Astrocyte (in vitro differentiated cells and primary cell): ENCODE results near the gene EFCAB6. TPM values are rescaled to one million over a fixed set of nuclear protein-coding genes. Genes with fewer than 3 reads are reported as not detected.

Experiments used
- DNase-seq: peaks from one replicate; pipeline ENCODE4 v3.0.0-alpha.2; 2010; ENCODE audit warnings: low read depth
- FAIRE-seq: peaks from 2 replicates; lab custom pipeline; 2011; peaks lifted over from hg19 to GRCh38; lab: Jason Lieb, UNC
- H2AFZ ChIP-seq: 2 replicates; pipeline ENCODE4 v1.6.0; 2012; ENCODE audit warnings: low read depth, low read length, inconsistent platforms
- H3K27ac ChIP-seq: 2 replicates; pipeline ENCODE4 v1.5.1; 2011; ENCODE audit warnings: low read depth, low read length, inconsistent platforms
- H3K27me3 ChIP-seq: 2 replicates; pipeline ENCODE4 v1.6.0; 2011; ENCODE audit warnings: low read length, inconsistent platforms; ENCODE audit not compliant: insufficient read depth
- H3K36me3 ChIP-seq: 2 replicates; pipeline ENCODE4 v1.5.1; 2011; ENCODE audit warnings: low read length, inconsistent platforms; ENCODE audit not compliant: insufficient read depth
- H3K4me1 ChIP-seq: 2 replicates; pipeline ENCODE4 v1.5.1; 2011; ENCODE audit warnings: low read length, inconsistent platforms; ENCODE audit not compliant: insufficient read depth
- H3K4me2 ChIP-seq: 2 replicates; pipeline ENCODE4 v1.6.0; 2012; ENCODE audit warnings: low read length, inconsistent platforms
- H3K4me3 ChIP-seq: 2 replicates; pipeline ENCODE4 v1.5.1; 2011; ENCODE audit warnings: low read depth, mild to moderate bottlenecking, low read length, inconsistent platforms; ENCODE audit not compliant: insufficient read depth
- H3K79me2 ChIP-seq: 2 replicates; pipeline ENCODE4 v1.6.0; 2012; ENCODE audit warnings: mild to moderate bottlenecking, low read length, inconsistent platforms; ENCODE audit not compliant: insufficient read depth
- H3K9ac ChIP-seq: 2 replicates; pipeline ENCODE4 v1.6.0; 2012; ENCODE audit warnings: mild to moderate bottlenecking, low read length, inconsistent platforms
- H3K9me3 ChIP-seq: 2 replicates; pipeline ENCODE4 v1.5.1; 2012; ENCODE audit warnings: low read depth, mild to moderate bottlenecking, low read length, inconsistent platforms; ENCODE audit not compliant: insufficient read depth
- H4K20me1 ChIP-seq: 2 replicates; pipeline ENCODE4 v1.6.0; 2012; ENCODE audit warnings: low read length, inconsistent platforms; ENCODE audit not compliant: insufficient read depth
- H3K27ac Mint-ChIP-seq: one replicate; pipeline ENCODE4 v1.8.0; 2021; ENCODE audit warnings: mild to moderate bottlenecking, mixed read lengths; ENCODE audit not compliant: unreplicated experiment
- H3K27me3 Mint-ChIP-seq: one replicate; pipeline ENCODE4 v1.8.0; 2021; ENCODE audit warnings: low read depth, mixed read lengths; ENCODE audit not compliant: unreplicated experiment
- H3K36me3 Mint-ChIP-seq: one replicate; pipeline ENCODE4 v1.8.0; 2021; ENCODE audit warnings: low read depth, mixed read lengths; ENCODE audit not compliant: unreplicated experiment
- H3K4me1 Mint-ChIP-seq: one replicate; pipeline ENCODE4 v1.8.0; 2021; ENCODE audit warnings: low read depth, mixed read lengths; ENCODE audit not compliant: unreplicated experiment
- H3K4me3 Mint-ChIP-seq: one replicate; pipeline ENCODE4 v1.8.0; 2021; ENCODE audit warnings: mild to moderate bottlenecking, moderate library complexity, mixed read lengths; ENCODE audit not compliant: unreplicated experiment
- H3K9me3 Mint-ChIP-seq: one replicate; pipeline ENCODE4 v1.8.0; 2021; ENCODE audit warnings: mild to moderate bottlenecking, mixed read lengths; ENCODE audit not compliant: unreplicated experiment
- EZH2 ChIP-seq: IDR thresholded peaks from 2 replicates; pipeline ENCODE4 v1.6.1; 2012; ENCODE audit warnings: mild to moderate bottlenecking, low read length, inconsistent platforms; ENCODE audit not compliant: insufficient read depth
- total RNA-seq: library from RNA; stranded (reverse); gene quantifications from 2 replicates; pipeline ENCODE4 v1.2.1, GENCODE V29; 2021
- TF ChIP-seq, protein P1 (sequence below): IDR thresholded peaks from 2 replicates; pipeline ENCODE4 v1.5.1; 2011; ENCODE audit warnings: low read depth, mild to moderate bottlenecking, inconsistent platforms, low read length, moderate library complexity; ENCODE audit not compliant: insufficient read depth

EFCAB6 gene
- total RNA-seq, 1 donor from 2014 or later, result 1.2 TPM

DNA sequence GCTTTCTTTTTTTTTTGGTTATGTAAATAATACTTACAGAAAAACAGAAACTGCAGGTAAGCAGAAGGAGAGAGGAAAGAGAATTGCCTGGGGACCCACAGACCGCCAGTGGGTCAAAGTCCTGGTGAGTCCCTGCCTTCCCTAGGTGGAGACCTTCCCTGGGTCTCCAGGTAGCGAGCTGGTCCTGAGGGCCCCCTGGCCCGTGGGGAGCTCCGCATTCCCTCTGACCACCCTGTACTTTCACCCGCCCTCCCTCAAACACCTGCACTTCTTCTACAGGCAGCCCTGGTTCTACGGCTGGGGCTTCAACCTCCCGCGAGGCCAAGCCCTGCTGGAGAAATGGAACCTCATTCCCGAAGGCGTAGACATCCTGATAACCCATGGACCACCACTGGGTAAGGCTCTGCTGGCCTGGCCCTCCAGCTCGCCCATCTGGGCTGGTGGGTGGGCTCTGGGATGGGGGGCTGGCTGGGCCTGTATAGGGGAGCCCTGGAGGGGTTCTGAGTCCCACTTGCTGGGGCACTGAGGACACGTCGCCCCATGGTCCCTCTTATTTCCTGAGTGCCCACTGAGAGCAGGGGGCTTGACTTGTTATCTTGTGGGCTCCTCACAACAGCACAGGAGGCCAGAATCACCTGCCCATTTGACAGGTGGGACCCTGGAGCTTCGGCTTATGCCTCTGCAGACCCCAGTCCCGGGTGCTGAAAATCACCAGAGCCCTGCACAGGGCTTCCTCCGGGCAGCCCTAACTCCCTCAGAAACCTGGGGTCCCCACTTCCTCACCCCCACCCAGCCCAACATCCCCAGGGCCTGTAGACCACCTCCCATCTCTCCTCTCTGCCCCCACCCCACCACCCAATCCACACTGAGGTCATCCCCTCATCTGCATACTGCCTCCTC lies 313.9 kb downstream of the EFCAB6 start:
- Mint-ChIP-seq H3K4me3 (no peak overlapping the region), H3K4me1 (no peaks in the 10 kb centered on the region), H3K9me3 (no peaks in the 10 kb centered on the region), H3K27ac (no peak overlapping the region), H3K27me3 (peaks cover 27% of the 10 kb centered on the region), H3K36me3 (no peaks in the 10 kb centered on the region)
- FAIRE-seq (no peak), DNase-seq (no peak)
- TF ChIP-seq, protein P1, sequence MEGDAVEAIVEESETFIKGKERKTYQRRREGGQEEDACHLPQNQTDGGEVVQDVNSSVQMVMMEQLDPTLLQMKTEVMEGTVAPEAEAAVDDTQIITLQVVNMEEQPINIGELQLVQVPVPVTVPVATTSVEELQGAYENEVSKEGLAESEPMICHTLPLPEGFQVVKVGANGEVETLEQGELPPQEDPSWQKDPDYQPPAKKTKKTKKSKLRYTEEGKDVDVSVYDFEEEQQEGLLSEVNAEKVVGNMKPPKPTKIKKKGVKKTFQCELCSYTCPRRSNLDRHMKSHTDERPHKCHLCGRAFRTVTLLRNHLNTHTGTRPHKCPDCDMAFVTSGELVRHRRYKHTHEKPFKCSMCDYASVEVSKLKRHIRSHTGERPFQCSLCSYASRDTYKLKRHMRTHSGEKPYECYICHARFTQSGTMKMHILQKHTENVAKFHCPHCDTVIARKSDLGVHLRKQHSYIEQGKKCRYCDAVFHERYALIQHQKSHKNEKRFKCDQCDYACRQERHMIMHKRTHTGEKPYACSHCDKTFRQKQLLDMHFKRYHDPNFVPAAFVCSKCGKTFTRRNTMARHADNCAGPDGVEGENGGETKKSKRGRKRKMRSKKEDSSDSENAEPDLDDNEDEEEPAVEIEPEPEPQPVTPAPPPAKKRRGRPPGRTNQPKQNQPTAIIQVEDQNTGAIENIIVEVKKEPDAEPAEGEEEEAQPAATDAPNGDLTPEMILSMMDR, result no peak
- no peak for TF ChIP-seq EZH2
- H4K20me1 ChIP-seq, result no peaks in the 10 kb centered on the region
- no peak overlapping the region for H2AFZ ChIP-seq
- no peaks in the 10 kb centered on the region for H3K4me1 ChIP-seq
- H3K27me3 ChIP-seq, result no peaks in the 10 kb centered on the region
- H3K79me2 ChIP-seq, result no peaks in the 10 kb centered on the region
- no peak overlapping the region for H3K4me2 ChIP-seq
- H3K4me3 ChIP-seq, result no peak overlapping the region
- no peak overlapping the region for H3K27ac ChIP-seq
- no peaks in the 10 kb centered on the region for H3K36me3 ChIP-seq
- H3K9ac ChIP-seq, result no peak overlapping the region
- no peaks in the 10 kb centered on the region for H3K9me3 ChIP-seq

GRCh38 chr22:43493297-43493696 lies 318.8 kb downstream of the EFCAB6 start:
- Histone ChIP-seq H3K4me3 (no peak overlapping the region), H3K9me3 (no peaks in the 10 kb centered on the region), H3K36me3 (no peaks in the 10 kb centered on the region), H3K27me3 (no peaks in the 10 kb centered on the region), H2AFZ (no peak overlapping the region), H4K20me1 (no peaks in the 10 kb centered on the region), H3K4me1 (no peaks in the 10 kb centered on the region), H3K27ac (no peak overlapping the region), H3K79me2 (no peaks in the 10 kb centered on the region), H3K9ac (no peak overlapping the region), H3K4me2 (no peak overlapping the region)
- Mint-ChIP-seq H3K9me3 (peaks cover 6% of the 10 kb centered on the region), H3K27me3 (peaks cover 56% of the 10 kb centered on the region), H3K4me1 (no peaks in the 10 kb centered on the region), H3K36me3 (no peaks in the 10 kb centered on the region), H3K27ac (no peak overlapping the region), H3K4me3 (no peak overlapping the region)
- no peak for FAIRE-seq
- DNase-seq, result no peak
- no peak for TF ChIP-seq EZH2
- TF ChIP-seq, protein P1, result no peak

GRCh38 chr22:43491737-43492136 lies 320.4 kb downstream of the EFCAB6 start:
- no peaks in the 10 kb centered on the region for H3K27me3 ChIP-seq
- H3K4me1 ChIP-seq, result no peaks in the 10 kb centered on the region
- DNase-seq (no peak), FAIRE-seq (no peak)
- TF ChIP-seq, protein P1, result no peak
- TF ChIP-seq EZH2, result no peak
- Mint-ChIP-seq H3K27me3 (peaks cover 63% of the 10 kb centered on the region), H3K4me3 (no peak overlapping the region), H3K36me3 (no peaks in the 10 kb centered on the region), H3K4me1 (no peaks in the 10 kb centered on the region), H3K9me3 (peaks cover 6% of the 10 kb centered on the region), H3K27ac (no peak overlapping the region)
- no peaks in the 10 kb centered on the region for H3K79me2 ChIP-seq
- no peak overlapping the region for H3K9ac ChIP-seq
- H3K36me3 ChIP-seq, result no peaks in the 10 kb centered on the region
- H2AFZ ChIP-seq, result no peak overlapping the region
- H3K4me2 ChIP-seq, result no peak overlapping the region
- H3K27ac ChIP-seq, result no peak overlapping the region
- no peaks in the 10 kb centered on the region for H4K20me1 ChIP-seq
- H3K4me3 ChIP-seq, result no peak overlapping the region
- H3K9me3 ChIP-seq, result no peaks in the 10 kb centered on the region
